Measurements from ENCODE around the gene NAMPT. TPM values are rescaled to one million over a fixed set of nuclear protein-coding genes. Genes with fewer than 3 reads are reported as not detected.
A peak's percentile ranks its signal among the peaks of the same experiment; 100 is the strongest.

NAMPT gene
- total and polyA plus RNA-seq, 9 of the 15 experiments (the other 6 are each of a cell fraction or from before 2014, with no cell fraction given), result 41.1 to 160 (median 106) TPM

DNA sequence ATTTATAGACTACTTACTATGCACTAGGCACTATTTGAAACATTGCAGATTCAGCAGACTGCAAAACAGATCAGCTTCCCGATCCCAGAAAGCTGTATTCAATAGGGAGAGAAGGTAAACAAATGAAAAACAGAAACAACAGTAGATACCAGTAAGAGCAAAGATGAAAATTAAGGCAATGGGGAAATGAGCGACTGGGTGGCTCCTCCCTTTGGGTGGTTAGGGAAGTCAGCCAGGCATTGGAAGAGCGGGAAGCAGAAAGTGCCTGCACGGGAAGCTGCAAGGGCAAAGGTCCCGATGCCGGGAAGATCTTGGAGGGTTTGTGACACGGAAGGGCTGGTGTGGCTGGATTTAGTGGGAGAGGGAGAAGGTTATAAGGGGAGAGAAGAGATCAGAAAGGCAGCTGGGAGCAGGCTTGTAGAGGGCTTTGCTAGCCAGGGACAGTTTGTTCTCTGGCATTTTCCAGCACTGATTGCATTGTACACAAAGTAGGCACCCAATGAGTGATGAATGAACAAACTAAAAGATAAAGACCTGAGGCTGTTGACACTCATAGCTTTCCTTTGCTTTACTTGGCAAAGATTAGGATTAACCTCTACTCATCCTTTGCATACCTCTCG is 67.8 kb downstream of the NAMPT start (continued):
- TF ChIP-seq, protein P1, sequence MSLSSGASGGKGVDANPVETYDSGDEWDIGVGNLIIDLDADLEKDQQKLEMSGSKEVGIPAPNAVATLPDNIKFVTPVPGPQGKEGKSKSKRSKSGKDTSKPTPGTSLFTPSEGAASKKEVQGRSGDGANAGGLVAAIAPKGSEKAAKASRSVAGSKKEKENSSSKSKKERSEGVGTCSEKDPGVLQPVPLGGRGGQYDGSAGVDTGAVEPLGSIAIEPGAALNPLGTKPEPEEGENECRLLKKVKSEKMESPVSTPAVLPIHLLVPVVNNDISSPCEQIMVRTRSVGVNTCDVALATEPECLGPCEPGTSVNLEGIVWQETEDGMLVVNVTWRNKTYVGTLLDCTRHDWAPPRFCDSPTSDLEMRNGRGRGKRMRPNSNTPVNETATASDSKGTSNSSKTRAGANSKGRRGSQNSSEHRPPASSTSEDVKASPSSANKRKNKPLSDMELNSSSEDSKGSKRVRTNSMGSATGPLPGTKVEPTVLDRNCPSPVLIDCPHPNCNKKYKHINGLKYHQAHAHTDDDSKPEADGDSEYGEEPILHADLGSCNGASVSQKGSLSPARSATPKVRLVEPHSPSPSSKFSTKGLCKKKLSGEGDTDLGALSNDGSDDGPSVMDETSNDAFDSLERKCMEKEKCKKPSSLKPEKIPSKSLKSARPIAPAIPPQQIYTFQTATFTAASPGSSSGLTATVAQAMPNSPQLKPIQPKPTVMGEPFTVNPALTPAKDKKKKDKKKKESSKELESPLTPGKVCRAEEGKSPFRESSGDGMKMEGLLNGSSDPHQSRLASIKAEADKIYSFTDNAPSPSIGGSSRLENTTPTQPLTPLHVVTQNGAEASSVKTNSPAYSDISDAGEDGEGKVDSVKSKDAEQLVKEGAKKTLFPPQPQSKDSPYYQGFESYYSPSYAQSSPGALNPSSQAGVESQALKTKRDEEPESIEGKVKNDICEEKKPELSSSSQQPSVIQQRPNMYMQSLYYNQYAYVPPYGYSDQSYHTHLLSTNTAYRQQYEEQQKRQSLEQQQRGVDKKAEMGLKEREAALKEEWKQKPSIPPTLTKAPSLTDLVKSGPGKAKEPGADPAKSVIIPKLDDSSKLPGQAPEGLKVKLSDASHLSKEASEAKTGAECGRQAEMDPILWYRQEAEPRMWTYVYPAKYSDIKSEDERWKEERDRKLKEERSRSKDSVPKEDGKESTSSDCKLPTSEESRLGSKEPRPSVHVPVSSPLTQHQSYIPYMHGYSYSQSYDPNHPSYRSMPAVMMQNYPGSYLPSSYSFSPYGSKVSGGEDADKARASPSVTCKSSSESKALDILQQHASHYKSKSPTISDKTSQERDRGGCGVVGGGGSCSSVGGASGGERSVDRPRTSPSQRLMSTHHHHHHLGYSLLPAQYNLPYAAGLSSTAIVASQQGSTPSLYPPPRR (CRISPR knock-in tag; IDR thresholded peaks at IDR 0.05; ENCODE audit: borderline replicate concordance), result no peak
- no peak for TF ChIP-seq KDM4B (IDR thresholded peaks at IDR 0.05; ENCODE audit: borderline replicate concordance in 2 of 2, low read depth in 1 of 2)
- no peak for TF ChIP-seq ZNF143 (CRISPR knock-in tag; IDR thresholded peaks at IDR 0.05)
- no peak for TF ChIP-seq KLF10 (CRISPR knock-in tag; IDR thresholded peaks at IDR 0.05)
- TF ChIP-seq, protein P2, sequence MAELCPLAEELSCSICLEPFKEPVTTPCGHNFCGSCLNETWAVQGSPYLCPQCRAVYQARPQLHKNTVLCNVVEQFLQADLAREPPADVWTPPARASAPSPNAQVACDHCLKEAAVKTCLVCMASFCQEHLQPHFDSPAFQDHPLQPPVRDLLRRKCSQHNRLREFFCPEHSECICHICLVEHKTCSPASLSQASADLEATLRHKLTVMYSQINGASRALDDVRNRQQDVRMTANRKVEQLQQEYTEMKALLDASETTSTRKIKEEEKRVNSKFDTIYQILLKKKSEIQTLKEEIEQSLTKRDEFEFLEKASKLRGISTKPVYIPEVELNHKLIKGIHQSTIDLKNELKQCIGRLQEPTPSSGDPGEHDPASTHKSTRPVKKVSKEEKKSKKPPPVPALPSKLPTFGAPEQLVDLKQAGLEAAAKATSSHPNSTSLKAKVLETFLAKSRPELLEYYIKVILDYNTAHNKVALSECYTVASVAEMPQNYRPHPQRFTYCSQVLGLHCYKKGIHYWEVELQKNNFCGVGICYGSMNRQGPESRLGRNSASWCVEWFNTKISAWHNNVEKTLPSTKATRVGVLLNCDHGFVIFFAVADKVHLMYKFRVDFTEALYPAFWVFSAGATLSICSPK (IDR thresholded peaks at IDR 0.05; ENCODE audit: borderline replicate concordance), result no peak
- no peak for TF ChIP-seq RBM34 (IDR thresholded peaks at IDR 0.05; ENCODE audit: borderline replicate concordance, insufficient read depth, low read length)
- TF ChIP-seq, protein P3, sequence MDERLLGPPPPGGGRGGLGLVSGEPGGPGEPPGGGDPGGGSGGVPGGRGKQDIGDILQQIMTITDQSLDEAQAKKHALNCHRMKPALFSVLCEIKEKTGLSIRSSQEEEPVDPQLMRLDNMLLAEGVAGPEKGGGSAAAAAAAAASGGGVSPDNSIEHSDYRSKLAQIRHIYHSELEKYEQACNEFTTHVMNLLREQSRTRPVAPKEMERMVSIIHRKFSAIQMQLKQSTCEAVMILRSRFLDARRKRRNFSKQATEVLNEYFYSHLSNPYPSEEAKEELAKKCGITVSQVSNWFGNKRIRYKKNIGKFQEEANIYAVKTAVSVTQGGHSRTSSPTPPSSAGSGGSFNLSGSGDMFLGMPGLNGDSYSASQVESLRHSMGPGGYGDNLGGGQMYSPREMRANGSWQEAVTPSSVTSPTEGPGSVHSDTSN (CRISPR knock-in tag; IDR thresholded peaks at IDR 0.05; ENCODE audit: low read depth), result no peak
- TF ChIP-seq, protein P3 (tag; conservative IDR thresholded peaks at IDR 0.05; ENCODE audit: low read depth), result peak; percentile 50
- no peak for TF ChIP-seq ZKSCAN3 (CRISPR knock-in tag; IDR thresholded peaks at IDR 0.05)
- TF ChIP-seq SUPT5H (IDR thresholded peaks at IDR 0.05), result no peak
- no peak for TF ChIP-seq NR2C1 (IDR thresholded peaks at IDR 0.05)
- peak; percentile 19; the same call in 1 of the 2 replicates for TF ChIP-seq NR2C1 (tag; IDR thresholded peaks at IDR 0.05)
- TF ChIP-seq, protein P4, sequence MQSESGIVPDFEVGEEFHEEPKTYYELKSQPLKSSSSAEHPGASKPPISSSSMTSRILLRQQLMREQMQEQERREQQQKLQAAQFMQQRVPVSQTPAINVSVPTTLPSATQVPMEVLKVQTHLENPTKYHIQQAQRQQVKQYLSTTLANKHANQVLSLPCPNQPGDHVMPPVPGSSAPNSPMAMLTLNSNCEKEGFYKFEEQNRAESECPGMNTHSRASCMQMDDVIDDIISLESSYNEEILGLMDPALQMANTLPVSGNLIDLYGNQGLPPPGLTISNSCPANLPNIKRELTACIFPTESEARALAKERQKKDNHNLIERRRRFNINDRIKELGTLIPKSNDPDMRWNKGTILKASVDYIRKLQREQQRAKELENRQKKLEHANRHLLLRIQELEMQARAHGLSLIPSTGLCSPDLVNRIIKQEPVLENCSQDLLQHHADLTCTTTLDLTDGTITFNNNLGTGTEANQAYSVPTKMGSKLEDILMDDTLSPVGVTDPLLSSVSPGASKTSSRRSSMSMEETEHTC (IDR thresholded peaks at IDR 0.05), result no peak
- TF ChIP-seq ELF4 (CRISPR knock-in tag; IDR thresholded peaks at IDR 0.05), result peak; percentile 55; the same call in 1 of the 2 replicates
- TF ChIP-seq, protein P5, sequence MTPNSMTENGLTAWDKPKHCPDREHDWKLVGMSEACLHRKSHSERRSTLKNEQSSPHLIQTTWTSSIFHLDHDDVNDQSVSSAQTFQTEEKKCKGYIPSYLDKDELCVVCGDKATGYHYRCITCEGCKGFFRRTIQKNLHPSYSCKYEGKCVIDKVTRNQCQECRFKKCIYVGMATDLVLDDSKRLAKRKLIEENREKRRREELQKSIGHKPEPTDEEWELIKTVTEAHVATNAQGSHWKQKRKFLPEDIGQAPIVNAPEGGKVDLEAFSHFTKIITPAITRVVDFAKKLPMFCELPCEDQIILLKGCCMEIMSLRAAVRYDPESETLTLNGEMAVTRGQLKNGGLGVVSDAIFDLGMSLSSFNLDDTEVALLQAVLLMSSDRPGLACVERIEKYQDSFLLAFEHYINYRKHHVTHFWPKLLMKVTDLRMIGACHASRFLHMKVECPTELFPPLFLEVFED (CRISPR knock-in tag; conservative IDR thresholded peaks at IDR 0.05), result peak; percentile 88
- TF ChIP-seq NCOA2 (IDR thresholded peaks at IDR 0.05; ENCODE audit: partially characterized antibody in 2 of 2), result no peak

Data from K562 (cell line).